GM12872 (cell line): ENCODE results near the gene GTF2IRD1.

Experiments used
- CTCF ChIP-seq: IDR thresholded peaks from 3 replicates; pipeline ENCODE4 v1.5.1; 2011; ENCODE audit warnings: low read depth, mild to moderate bottlenecking, low read length, moderate library complexity; ENCODE audit not compliant: insufficient read depth

GTF2IRD1 gene

DNA sequence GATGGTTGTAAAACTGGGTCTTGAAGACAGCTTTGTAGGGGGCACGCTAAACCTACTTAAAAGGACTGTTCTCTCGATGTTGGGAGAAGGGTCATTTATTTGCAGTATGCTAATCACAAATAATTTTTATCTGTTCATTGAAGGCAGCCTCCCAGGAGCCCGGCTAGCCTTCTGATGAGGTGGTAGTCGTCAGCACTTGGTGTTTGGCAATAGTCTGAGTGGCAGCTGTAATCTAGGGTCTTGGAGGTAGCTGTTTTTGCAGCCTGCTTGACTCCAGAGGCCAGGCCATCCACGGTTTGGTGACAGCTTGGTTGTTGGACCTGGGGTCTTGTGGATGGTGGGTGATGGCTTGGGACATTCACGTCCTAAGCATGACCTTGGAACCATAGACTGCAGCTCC is 2.2 kb downstream of the GTF2IRD1 start:
- TF ChIP-seq CTCF, result no peak

DNA sequence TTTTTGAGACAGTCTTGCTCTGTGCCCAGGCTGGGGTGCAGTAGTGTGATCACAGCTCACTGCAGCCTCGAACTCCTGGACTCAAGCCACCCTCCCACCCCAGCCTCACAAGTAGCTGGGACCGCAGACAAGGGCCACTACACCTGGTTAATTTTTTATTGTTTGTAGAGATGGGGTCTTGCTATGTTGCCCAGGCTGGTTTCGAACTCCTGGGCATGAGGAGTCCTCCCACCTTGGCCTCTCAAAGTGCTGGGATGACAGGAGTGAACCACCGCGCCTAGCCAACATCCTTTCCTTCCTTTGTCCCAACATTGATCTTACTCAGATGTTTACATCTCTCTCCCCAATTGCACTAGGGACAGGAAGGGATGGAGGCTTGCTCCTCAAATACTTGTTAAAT is 3.3 kb downstream of the GTF2IRD1 start:
- TF ChIP-seq CTCF, result no peak

GRCh38 chr7:74461970-74462706 is 8.4 kb downstream of the GTF2IRD1 start:
- TF ChIP-seq CTCF, result no peak

GRCh38 chr7:74462707-74463100 is 9.0 kb downstream of the GTF2IRD1 start:
- no peak for TF ChIP-seq CTCF

- TF ChIP-seq CTCF, result no peak
These were observed 11.5 kb downstream of the GTF2IRD1 start for GRCh38 chr7:74464931-74465886.

- no peak for TF ChIP-seq CTCF
These were observed 12.6 kb downstream of the GTF2IRD1 start for GRCh38 chr7:74466196-74466813.

- no peak for TF ChIP-seq CTCF
These were observed 14.2 kb downstream of the GTF2IRD1 start for GRCh38 chr7:74467876-74468275.
